OCI-LY1 (cell line): ENCODE results near the gene GSTO1.

Source experiments
- H2AFZ ChIP-seq: fragments of 200-600 bp; sonication (generic), shearing (Covaris generic); 2 replicates; pipeline ENCODE4 v1.6.0; 2014; ENCODE audit warnings: antibody characterized with exemption, mild to moderate bottlenecking, low read length
- H3F3A ChIP-seq: fragments of 200-600 bp; sonication (generic), shearing (Covaris generic); 2 replicates; pipeline ENCODE4 v1.6.0; 2014; ENCODE audit warnings: mild to moderate bottlenecking, antibody characterized with exemption, low read length, moderate library complexity; ENCODE audit not compliant: insufficient read depth
- H3K27ac ChIP-seq: fragments of 200-600 bp; sonication (generic); 2 replicates; pipeline ENCODE4 v1.5.1; 2014; ENCODE audit warnings: low read length, mixed run types, mild to moderate bottlenecking, low read depth; ENCODE audit not compliant: poor library complexity, severe bottlenecking
- H3K27me3 ChIP-seq: fragments of 200-600 bp; sonication (generic); 2 replicates; pipeline ENCODE4 v1.6.0; 2014; ENCODE audit warnings: antibody characterized with exemption, mild to moderate bottlenecking, low read length, moderate library complexity; ENCODE audit not compliant: insufficient read depth
- H3K36me3 ChIP-seq: fragments of 200-600 bp; sonication (generic); 2 replicates; pipeline ENCODE4 v1.6.1; 2014; ENCODE audit warnings: mild to moderate bottlenecking, antibody characterized with exemption, low read length, moderate library complexity, mixed read lengths; ENCODE audit not compliant: insufficient read depth
- H3K4me1 ChIP-seq: fragments of 200-600 bp; sonication (generic); 2 replicates; pipeline ENCODE4 v1.5.1; 2014; ENCODE audit warnings: mild to moderate bottlenecking, low read length, moderate library complexity; ENCODE audit not compliant: insufficient read depth, severe bottlenecking
- H3K4me2 ChIP-seq: fragments of 200-600 bp; sonication (generic), shearing (Covaris generic); 2 replicates; pipeline ENCODE4 v1.6.1; 2014; ENCODE audit warnings: low read length
- H3K4me3 ChIP-seq: fragments of 200-600 bp; sonication (generic); 2 replicates; pipeline ENCODE4 v1.5.1; 2014; ENCODE audit warnings: low read length, low read depth, mild to moderate bottlenecking, mixed read lengths; ENCODE audit not compliant: poor library complexity, severe bottlenecking
- H3K79me2 ChIP-seq: fragments of 200-600 bp; shearing (Covaris generic); 2 replicates; pipeline ENCODE4 v1.6.1; 2016; ENCODE audit warnings: mixed run types, low read length, mixed read lengths; ENCODE audit not compliant: insufficient read depth
- H3K9ac ChIP-seq: fragments of 200-600 bp; sonication (generic), shearing (Covaris generic); 2 replicates; pipeline ENCODE4 v1.6.1; 2014; ENCODE audit warnings: mild to moderate bottlenecking, low read length, mixed read lengths
- H3K9me2 ChIP-seq: fragments of 200-600 bp; sonication (generic), shearing (Covaris generic); 2 replicates; pipeline ENCODE4 v1.6.1; 2014; ENCODE audit warnings: low read depth, mild to moderate bottlenecking, low read length, mixed read lengths
- H3K9me3 ChIP-seq: fragments of 200-600 bp; shearing (Covaris generic); 2 replicates; pipeline ENCODE4 v1.6.1; 2014; ENCODE audit warnings: low read length, mixed read lengths
- H4K20me1 ChIP-seq: fragments of 200-600 bp; sonication (generic), shearing (Covaris generic); 2 replicates; pipeline ENCODE4 v1.6.0; 2016; ENCODE audit warnings: mild to moderate bottlenecking, low read length; ENCODE audit not compliant: insufficient read depth
- CTCF ChIP-seq: fragments of 200-600 bp; sonication (generic), shearing (Covaris generic); IDR thresholded peaks from 2 replicates; pipeline ENCODE4 v1.5.1; 2017; ENCODE audit warnings: mild to moderate bottlenecking, antibody characterized with exemption, low read length, moderate library complexity, mixed read lengths
- EZH2 ChIP-seq: fragments of 200-600 bp; sonication (generic), shearing (Covaris generic); IDR thresholded peaks from 2 replicates; pipeline ENCODE4 v1.8.0; 2017; ENCODE audit warnings: borderline replicate concordance, mixed run types, mild to moderate bottlenecking, antibody characterized with exemption, low read length, moderate library complexity, mixed read lengths

The GSTO1 gene

DNA sequence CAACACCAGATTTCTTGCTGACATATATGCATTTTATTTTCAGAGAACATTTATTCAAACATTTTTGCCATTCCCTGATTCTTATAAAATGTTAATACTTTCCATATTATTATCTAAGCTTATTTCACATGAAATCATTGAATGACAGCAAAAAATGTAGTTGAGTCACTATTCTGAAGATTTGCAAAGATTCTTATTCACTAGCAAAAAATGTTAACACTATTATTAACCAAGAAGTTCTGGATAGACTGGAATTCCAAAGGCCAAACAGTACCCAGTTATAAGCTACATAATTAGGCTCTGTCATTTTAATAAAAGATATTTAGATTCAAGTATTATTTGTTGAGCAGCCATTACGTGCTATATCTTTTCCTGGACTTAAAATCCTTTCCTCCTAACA lies 18.6 kb downstream of the GSTO1 start:
- no peaks in the 10 kb centered on the region for H3K9me3 ChIP-seq
- H4K20me1 ChIP-seq = no peaks in the 10 kb centered on the region
- no peaks in the 10 kb centered on the region for H3F3A ChIP-seq
- no peaks in the 10 kb centered on the region for H3K9me2 ChIP-seq
- H2AFZ ChIP-seq = no peak overlapping the region
- H3K4me2 ChIP-seq = no peak overlapping the region
- peaks cover 7% of the 10 kb centered on the region for H3K4me1 ChIP-seq
- H3K4me3 ChIP-seq = no peak overlapping the region
- no peaks in the 10 kb centered on the region for H3K27me3 ChIP-seq
- H3K27ac ChIP-seq = no peak overlapping the region
- no peak overlapping the region for H3K9ac ChIP-seq
- H3K36me3 ChIP-seq = no peaks in the 10 kb centered on the region; the same call in 1 of the 2 replicates
- no peak for TF ChIP-seq EZH2
- TF ChIP-seq CTCF = no peak
- peaks cover under 1% of the 10 kb centered on the region for H3K79me2 ChIP-seq

- Histone ChIP-seq H2AFZ (no peak overlapping the region), H3K9me3 (no peaks in the 10 kb centered on the region), H3F3A (no peaks in the 10 kb centered on the region), H3K27ac (no peak overlapping the region), H4K20me1 (no peaks in the 10 kb centered on the region), H3K4me1 (peaks cover 6% of the 10 kb centered on the region), H3K79me2 (no peaks in the 10 kb centered on the region), H3K4me2 (no peak overlapping the region), H3K4me3 (no peak overlapping the region), H3K36me3 (no peaks in the 10 kb centered on the region), H3K27me3 (no peaks in the 10 kb centered on the region), H3K9ac (no peak overlapping the region), H3K9me2 (no peaks in the 10 kb centered on the region)
- no peak for TF ChIP-seq CTCF
- no peak for TF ChIP-seq EZH2
These were observed 19.3 kb downstream of the GSTO1 start for GRCh38 chr10:104273899-104274575.

GRCh38 chr10:104274762-104275721 lies 20.4 kb downstream of the GSTO1 start:
- no peaks in the 10 kb centered on the region for H3F3A ChIP-seq
- H3K4me1 ChIP-seq = no peaks in the 10 kb centered on the region
- H3K27me3 ChIP-seq = no peaks in the 10 kb centered on the region
- no peak overlapping the region for H2AFZ ChIP-seq
- H3K79me2 ChIP-seq = no peaks in the 10 kb centered on the region
- H4K20me1 ChIP-seq = no peaks in the 10 kb centered on the region
- H3K9me2 ChIP-seq = no peaks in the 10 kb centered on the region
- no peaks in the 10 kb centered on the region for H3K36me3 ChIP-seq
- no peak overlapping the region for H3K27ac ChIP-seq
- no peaks in the 10 kb centered on the region for H3K9me3 ChIP-seq
- peak; percentile 76 for TF ChIP-seq CTCF
- no peak for TF ChIP-seq EZH2
- H3K4me2 ChIP-seq = no peak overlapping the region
- no peak overlapping the region for H3K4me3 ChIP-seq
- no peak overlapping the region for H3K9ac ChIP-seq
